Gastroesophageal sphincter (tissue), 4 donors: ENCODE results near the gene LPAR3. TPM values are rescaled to one million over a fixed set of nuclear protein-coding genes. Genes with fewer than 3 reads are reported as not detected.

Experiments
- ATAC-seq: fragments of 150-250 bp; one replicate; pipeline ENCODE4 v1.9.1; 2016; ENCODE audit warnings: mild to moderate bottlenecking, moderate library complexity
- H3K27ac ChIP-seq, 4 donors: fragments of 200-600 bp; sonication (generic) in 3 of 4; 1 replicate in 3 of 4; 2 replicates in 1 of 4; pipeline ENCODE4 v1.5.1; 2016 to 2019
- H3K27me3 ChIP-seq: fragments of 200-600 bp; sonication (generic); one replicate; pipeline ENCODE4 v1.5.1; 2019
- H3K36me3 ChIP-seq, 2 donors: fragments of 200-600 bp; sonication (generic); one replicate each; pipeline ENCODE4 v1.5.1; 2019; ENCODE audit warnings: control low read depth in 1 of 2
- H3K4me1 ChIP-seq, 3 donors: fragments of 200-600 bp; sonication (generic); 1 replicate in 2 of 3; 2 replicates in 1 of 3; pipeline ENCODE4 v1.5.1; 2016 to 2019; ENCODE audit warnings: control low read depth in 2 of 3
- H3K4me3 ChIP-seq, 2 donors: fragments of 200-600 bp; sonication (generic); one replicate each; pipeline ENCODE4 v1.5.1; 2019; ENCODE audit warnings: mild to moderate bottlenecking in 1 of 2, moderate library complexity in 1 of 2
- H3K9me3 ChIP-seq, 3 donors: fragments of 200-600 bp; sonication (generic); one replicate each; pipeline ENCODE4 v1.5.1; 2017 to 2019; ENCODE audit warnings: control low read depth in 2 of 3
- CTCF ChIP-seq, 4 experiments: fragments of 200-600 bp in 2 of 4; fragments of 450-650 bp in 2 of 4; sonication (generic) in 1 of 4; IDR thresholded peaks; one replicate each; pipeline ENCODE4 v1.5.1; 2017 to 2019; ENCODE audit warnings: antibody characterized with exemption in 4 of 4, mild to moderate bottlenecking in 2 of 4, moderate library complexity in 2 of 4
- EP300 ChIP-seq: sonication (generic); formaldehyde crosslinking; IDR thresholded peaks from one replicate; pipeline ENCODE4 v1.6.1; 2017; ENCODE audit warnings: antibody characterized with exemption, mild to moderate bottlenecking
- POLR2A ChIP-seq, 2 donors: fragments of 450-650 bp; IDR thresholded peaks; one replicate each; pipeline ENCODE4 v1.6.1; 2017; ENCODE audit warnings: antibody characterized with exemption in 2 of 2, mild to moderate bottlenecking in 2 of 2, moderate library complexity in 1 of 2
- POLR2AphosphoS5 ChIP-seq: sonication (generic); formaldehyde crosslinking; IDR thresholded peaks from one replicate; pipeline ENCODE4 v1.6.1; 2017; ENCODE audit warnings: antibody characterized with exemption
- WGBS, 2 donors: methylation state at CpG; one replicate each; pipeline ENCODE4 v1.1.5; 2018; ENCODE audit warnings: low coverage in 1 of 2; 5-methylcytosine and 5-hydroxymethylcytosine counted together
- total RNA-seq, 4 donors: library from RNA; depleted of rRNA; stranded (reverse); fragments of >200 nt; gene quantifications; one replicate each; pipeline ENCODE4 v1.1.0, GENCODE V29; 2016

Gene LPAR3
- total RNA-seq, 4 donors from 2014 or later, result 0.13 to 3.3 (median 0.23) TPM; not detected in 1

GRCh38 chr1:84869720-84870119 lies 23.3 kb downstream of the LPAR3 start:
- Histone ChIP-seq H3K4me3 (no peak overlapping the region), H3K9me3 (no peaks in the 10 kb centered on the region), H3K27ac (no peak overlapping the region), H3K4me1 (no peaks in the 10 kb centered on the region), H3K36me3 (no peaks in the 10 kb centered on the region), H3K27me3 (no peaks in the 10 kb centered on the region)
- WGBS, 2 donors, result 71 to 95% methylated on average over 1 of the region's 1 CpG
- ATAC-seq, result no peak
- TF ChIP-seq CTCF (IDR thresholded peaks at IDR 0.05) (no peak), EP300 (no peak), POLR2A (IDR thresholded peaks at IDR 0.05) (no peak), POLR2AphosphoS5 (no peak)

- Histone ChIP-seq H3K36me3 (no peaks in the 10 kb centered on the region), H3K27me3 (no peaks in the 10 kb centered on the region), H3K4me1 (no peaks in the 10 kb centered on the region), H3K4me3 (no peak overlapping the region), H3K27ac (no peak overlapping the region), H3K9me3 (no peaks in the 10 kb centered on the region)
- WGBS, 2 donors, result 65 to 66% methylated on average over 4 to 5 of the region's 5 CpGs
- TF ChIP-seq EP300 (no peak), CTCF (IDR thresholded peaks at IDR 0.05) (no peak), POLR2AphosphoS5 (no peak), POLR2A (IDR thresholded peaks at IDR 0.05) (no peak)
- ATAC-seq, result no peak
Measured at GRCh38 chr1:84862810-84863251, 30.2 kb downstream of the LPAR3 start.

- Histone ChIP-seq H3K9me3 (no peaks in the 10 kb centered on the region), H3K27ac (no peak overlapping the region), H3K36me3 (no peaks in the 10 kb centered on the region), H3K4me3 (no peak overlapping the region), H3K4me1 (no peaks in the 10 kb centered on the region), H3K27me3 (no peaks in the 10 kb centered on the region)
- WGBS, 2 donors, result 55 to 67% methylated on average over 3 to 6 of the region's 6 CpGs
- TF ChIP-seq CTCF (IDR thresholded peaks at IDR 0.05) (no peak), POLR2A (IDR thresholded peaks at IDR 0.05) (no peak), POLR2AphosphoS5 (no peak), EP300 (no peak)
- ATAC-seq, result no peak
Measured at GRCh38 chr1:84861988-84862644, 30.9 kb downstream of the LPAR3 start.

- Histone ChIP-seq H3K36me3 (no peaks in the 10 kb centered on the region), H3K27ac (no peak overlapping the region), H3K27me3 (no peaks in the 10 kb centered on the region), H3K4me3 (no peak overlapping the region), H3K9me3 (no peaks in the 10 kb centered on the region), H3K4me1 (no peaks in the 10 kb centered on the region)
- no peak for TF ChIP-seq EP300
- TF ChIP-seq POLR2A (IDR thresholded peaks at IDR 0.05), result no peak
- TF ChIP-seq POLR2AphosphoS5, result no peak
- TF ChIP-seq CTCF (IDR thresholded peaks at IDR 0.05), result no peak
- 21 to 60% methylated on average over 1 of the region's 1 CpG for WGBS, 2 donors
- no peak for ATAC-seq
Measured at GRCh38 chr1:84861516-84861915, 31.5 kb downstream of the LPAR3 start.

GRCh38 chr1:84859866-84860265 lies 33.1 kb downstream of the LPAR3 start:
- Histone ChIP-seq H3K4me3 (no peak overlapping the region), H3K27ac (no peak overlapping the region), H3K36me3 (no peaks in the 10 kb centered on the region), H3K4me1 (no peaks in the 10 kb centered on the region), H3K27me3 (no peaks in the 10 kb centered on the region), H3K9me3 (no peaks in the 10 kb centered on the region)
- no peak for ATAC-seq
- 63 to 91% methylated on average over 1 to 4 of the region's 4 CpGs for WGBS, 2 donors
- TF ChIP-seq EP300, result no peak
- TF ChIP-seq CTCF (IDR thresholded peaks at IDR 0.05), result no peak
- TF ChIP-seq POLR2A (IDR thresholded peaks at IDR 0.05), result no peak
- no peak for TF ChIP-seq POLR2AphosphoS5
